ENCODE results near the gene CAPN11. TPM values are rescaled to one million over a fixed set of nuclear protein-coding genes. Genes with fewer than 3 reads are reported as not detected.
"Not testable (repeated sequence)": the region's sequence is repeated elsewhere in the genome, so short reads cannot be mapped to it uniquely, and the experiment has no call there.

CAPN11 gene
- total RNA-seq, 2 experiments from 2014 or later = not detected

DNA sequence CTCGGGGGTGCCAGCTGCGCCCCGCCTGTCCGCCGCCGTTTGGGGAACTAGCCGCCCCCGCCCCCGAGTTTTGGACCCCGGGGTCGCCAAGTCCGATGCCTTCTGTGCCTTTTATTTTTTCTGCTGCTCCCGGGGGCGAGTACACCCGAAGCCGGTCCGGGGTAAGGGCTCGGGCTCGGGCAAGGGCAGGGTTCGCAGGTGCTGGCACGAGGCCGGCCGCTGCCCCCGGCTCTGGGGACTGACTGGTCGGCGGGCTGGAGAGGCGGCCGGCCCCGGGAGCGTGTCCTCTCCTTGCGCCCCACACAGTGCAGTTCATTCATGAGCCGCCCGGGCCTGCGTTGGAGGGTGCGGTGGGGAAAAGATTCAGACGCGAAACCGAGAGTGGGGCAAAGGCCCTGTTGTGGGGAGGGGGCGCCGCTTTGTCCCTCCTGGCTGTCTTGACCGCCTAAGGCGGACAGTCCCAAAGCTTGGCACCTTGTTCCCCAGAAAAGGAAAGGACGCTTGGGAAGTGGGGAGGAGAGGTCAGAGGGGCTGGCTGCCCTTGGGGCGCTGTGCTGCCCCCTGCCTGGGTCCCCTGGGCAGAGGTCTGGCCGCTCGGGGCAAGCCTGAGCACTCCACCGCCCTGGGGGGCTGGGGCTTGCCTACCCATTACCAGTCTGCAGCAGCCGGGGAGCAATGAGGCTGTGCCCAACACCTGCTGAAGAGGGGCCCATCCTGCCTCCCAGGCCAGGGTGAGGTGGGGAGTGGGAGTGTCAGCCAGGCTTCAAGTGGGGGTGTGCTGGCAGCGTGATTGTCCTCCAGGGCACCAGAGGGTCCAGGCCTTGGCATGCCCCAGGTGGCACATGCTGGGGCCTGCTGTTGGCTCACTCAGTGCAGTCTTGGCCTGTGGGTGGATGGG lies 30.4 kb upstream of the CAPN11 start:
- POLR2A ChIA-PET = interaction anchor here (0.5 kb wide), 1 partner anchor 1291 kb away, joined by 3 read pairs; no protein-coding TSS in a partner anchor
- CTCF ChIA-PET = no interaction called here

DNA sequence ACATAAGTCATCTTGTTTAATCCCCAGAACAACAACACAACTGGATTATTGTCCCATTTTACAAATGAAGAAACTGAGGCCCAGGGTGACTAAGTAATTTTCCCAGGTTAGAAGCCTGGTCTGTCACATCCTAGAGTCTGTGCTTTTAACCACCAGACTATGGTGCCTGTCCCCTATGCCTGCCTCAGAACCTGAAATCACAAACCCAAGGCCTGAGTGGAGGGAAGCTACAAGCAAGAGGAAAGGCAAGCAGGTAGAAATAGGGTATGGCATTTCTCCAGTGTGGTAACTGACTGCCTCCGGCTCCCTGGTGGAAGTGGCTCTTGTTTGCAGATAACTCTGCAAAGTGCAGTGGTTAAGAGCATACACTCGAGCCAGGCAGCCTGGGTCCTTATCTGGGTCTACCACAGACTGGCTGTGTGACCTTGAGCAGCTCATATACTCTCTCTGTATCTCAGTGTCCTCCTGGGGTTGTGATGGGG lies 28.7 kb upstream of the CAPN11 start:
- ChIA-PET CTCF (interaction anchor here (0.7 to 1.1 kb wide), 3 partner anchors 105 to 497 kb away, joined by 3 to 4 read pairs (median 3); partner anchors contain the start of gene VEGFA), POLR2A (no interaction called here)

DNA sequence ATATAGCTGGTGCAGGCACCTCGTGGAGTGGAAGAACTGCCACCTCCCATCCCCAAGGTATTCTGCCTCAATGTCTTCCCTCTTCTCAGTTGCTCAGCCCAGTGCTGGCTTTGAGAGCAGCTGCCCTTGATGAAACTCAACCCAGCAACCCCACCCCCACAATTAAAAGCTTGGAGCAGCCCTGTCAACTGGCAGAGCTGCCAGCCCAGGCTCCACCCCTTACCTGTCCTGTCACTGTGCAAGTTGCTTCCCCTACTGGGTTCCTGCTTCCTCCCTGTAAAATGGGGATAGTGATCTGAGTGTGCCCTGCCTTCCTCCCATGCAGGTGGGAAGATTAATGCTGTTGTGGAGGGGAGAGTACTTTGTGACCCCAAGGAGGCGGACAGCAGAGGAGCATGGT lies 26.7 kb upstream of the CAPN11 start:
- ChIA-PET POLR2A (interaction anchor here (0.5 kb wide), 1 partner anchor 748 kb away, joined by 4 read pairs; no protein-coding TSS in a partner anchor), CTCF (interaction anchor here (1.2 kb wide), 1 partner anchor 9 kb away, joined by 3 read pairs; no protein-coding TSS in a partner anchor)

DNA sequence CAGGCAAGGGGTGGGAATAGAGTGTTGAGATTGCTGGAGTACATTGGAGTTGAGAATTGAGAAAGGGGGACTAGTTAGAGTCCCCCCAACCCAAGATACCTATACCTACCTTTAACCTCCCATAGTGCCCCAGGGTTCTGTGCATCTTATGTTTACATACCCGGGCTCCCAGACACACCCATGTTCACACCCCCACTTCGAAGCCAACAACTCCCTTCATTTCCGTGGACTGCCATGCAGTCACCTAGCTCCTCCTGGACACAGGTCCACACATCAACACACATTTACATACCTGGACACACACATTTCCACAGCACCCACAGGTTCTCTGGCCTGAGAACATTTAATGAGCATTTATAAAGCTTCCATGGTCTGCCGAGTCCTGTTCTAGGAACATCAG lies 26.1 kb upstream of the CAPN11 start:
- ChIA-PET CTCF (no interaction called here), POLR2A (interaction anchor here (0.5 kb wide), 1 partner anchor 749 kb away, joined by 4 read pairs; no protein-coding TSS in a partner anchor)

DNA sequence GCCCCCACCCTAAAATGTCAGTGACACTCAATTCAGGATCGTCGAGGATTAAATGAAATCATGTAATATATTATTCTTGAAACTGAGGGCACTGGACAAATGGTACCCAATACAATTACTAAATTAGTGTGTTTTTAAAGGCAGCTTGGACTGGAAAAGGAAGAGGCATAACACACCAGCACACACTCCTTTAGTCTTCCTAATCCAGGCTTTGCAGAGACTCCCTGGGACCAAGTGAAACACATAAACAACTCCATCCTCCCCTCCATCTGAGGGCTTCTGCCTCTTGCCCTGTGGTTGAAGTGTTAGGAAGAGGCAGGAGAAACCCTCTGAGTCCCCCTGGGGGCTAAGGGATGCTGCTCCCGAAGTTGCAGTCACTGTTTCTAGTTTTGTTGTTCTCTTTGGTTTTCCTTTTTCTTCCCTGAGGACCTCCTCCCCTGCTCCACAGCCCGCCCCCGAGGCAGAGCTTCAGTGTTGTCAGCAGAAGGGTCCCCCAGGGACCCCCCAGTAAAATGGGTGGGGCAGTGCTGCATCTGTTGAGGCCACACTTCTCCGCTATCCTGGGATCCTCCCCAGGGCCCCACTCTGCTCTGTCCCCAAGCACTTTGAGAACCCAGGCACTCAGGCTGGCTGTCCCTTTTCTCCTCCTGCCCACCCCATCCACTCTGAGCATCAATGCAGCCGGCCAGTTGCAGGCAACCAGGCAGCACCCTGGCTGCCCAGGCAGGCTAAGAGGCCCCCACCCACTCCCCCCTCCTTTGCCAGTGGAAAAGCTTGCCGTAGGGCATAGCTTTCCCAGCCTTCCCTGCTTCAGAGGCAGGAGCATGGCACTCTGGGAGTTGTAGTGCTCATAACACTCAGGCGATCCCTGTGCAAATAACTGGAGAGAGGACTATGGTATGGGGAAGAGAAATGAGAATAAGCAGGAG lies 25.4 kb upstream of the CAPN11 start:
- ChIA-PET CTCF (no interaction called here), POLR2A (interaction anchor here (0.7 kb wide), 1 partner anchor 575 kb away, joined by 4 read pairs; no protein-coding TSS in a partner anchor)

DNA sequence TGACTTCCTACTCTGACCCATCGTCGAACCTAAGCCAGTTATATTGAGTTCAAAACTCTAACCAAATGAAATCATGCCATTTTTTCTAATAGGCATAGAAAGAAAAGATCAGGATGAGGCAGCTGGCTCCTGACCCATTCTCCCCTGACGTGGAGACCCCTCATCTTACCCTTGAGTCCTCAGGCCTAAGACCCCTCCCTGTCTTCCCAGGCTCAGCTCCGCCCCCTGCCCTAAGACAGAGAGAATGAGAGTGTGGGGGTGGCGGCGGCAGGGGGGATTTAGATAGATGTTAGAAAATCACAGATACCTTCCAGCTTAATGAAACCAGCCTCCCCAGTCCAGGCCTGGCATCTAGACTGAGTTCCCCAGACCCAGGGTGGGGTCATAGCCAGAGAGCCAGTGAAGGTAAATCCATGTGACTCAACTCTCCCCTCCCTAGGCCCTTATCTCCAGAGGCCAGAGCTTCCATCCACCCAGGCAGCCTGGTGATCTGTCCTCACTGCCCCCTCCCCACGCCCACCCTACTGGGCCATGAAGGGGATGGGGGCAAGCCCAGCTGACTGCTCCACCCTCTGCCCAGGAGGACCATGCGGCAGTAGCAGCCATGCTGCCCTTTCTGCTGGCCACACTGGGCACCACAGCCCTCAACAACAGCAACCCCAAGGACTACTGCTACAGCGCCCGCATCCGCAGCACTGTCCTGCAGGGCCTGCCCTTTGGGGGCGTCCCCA lies 24.5 kb upstream of the CAPN11 start:
- CTCF ChIA-PET = interaction anchor here (1.4 kb wide), 1 partner anchor 11 kb away, joined by 3 read pairs; no protein-coding TSS in a partner anchor
- POLR2A ChIA-PET = interaction anchor here (0.7 kb wide), 1 partner anchor 575 kb away, joined by 4 read pairs; no protein-coding TSS in a partner anchor

DNA sequence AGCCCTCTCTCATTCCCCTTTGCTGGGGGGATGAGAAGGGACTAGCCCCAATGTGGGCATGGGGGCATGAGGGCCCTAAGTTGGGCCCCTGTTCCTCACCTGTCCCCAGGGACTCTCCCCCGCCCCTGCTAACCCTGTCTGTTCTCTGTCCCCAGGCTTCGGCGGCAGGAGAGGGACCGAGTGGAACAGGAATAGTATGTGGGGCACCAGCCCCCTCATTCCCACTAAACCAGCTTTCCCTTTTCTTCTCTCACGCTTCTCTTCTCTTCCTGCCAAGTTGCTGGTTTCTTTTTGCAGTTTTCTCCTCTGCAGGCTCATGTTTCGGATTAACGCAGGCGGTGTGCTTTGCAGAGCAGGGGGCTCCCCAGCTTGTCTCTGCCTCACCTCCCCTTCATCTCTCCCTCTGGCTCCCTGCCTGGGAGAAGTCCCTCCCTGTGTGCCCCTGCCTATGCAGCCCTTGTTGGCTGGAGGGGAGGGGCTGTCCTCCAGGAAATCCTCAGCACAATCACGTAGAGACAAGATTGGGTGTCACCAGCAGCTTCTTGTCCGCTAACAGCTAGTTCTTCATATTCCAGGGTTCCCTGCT lies 23.4 kb upstream of the CAPN11 start:
- ChIA-PET CTCF (interaction anchor here (0.6 to 1.4 kb wide), 2 partner anchors 9 to 102 kb away, joined by 3 read pairs; no protein-coding TSS in a partner anchor), POLR2A (no interaction called here)

DNA sequence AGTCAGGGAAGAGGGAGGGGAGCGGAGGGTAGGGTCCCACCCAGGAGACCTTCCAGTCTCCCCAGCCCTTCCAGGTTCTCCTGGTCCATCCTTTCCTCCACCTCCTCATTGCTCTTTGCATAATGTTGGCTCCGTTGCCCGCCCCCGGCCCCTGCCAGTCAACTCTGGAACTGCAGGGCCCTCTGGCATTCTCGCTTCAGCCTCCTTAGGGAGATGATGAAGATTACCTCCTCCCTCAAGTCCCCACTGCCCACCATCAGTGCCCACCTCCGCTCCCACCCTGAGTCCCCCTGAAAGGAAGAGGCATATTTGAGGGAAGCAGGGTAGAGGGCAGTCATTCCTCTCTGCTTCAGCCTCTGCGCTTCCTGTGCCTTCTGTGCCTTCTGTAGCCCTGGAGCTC lies 22.7 kb upstream of the CAPN11 start:
- ChIA-PET POLR2A (no interaction called here), CTCF (interaction anchor here (1.4 kb wide), 1 partner anchor 9 kb away, joined by 3 read pairs; no protein-coding TSS in a partner anchor)

DNA sequence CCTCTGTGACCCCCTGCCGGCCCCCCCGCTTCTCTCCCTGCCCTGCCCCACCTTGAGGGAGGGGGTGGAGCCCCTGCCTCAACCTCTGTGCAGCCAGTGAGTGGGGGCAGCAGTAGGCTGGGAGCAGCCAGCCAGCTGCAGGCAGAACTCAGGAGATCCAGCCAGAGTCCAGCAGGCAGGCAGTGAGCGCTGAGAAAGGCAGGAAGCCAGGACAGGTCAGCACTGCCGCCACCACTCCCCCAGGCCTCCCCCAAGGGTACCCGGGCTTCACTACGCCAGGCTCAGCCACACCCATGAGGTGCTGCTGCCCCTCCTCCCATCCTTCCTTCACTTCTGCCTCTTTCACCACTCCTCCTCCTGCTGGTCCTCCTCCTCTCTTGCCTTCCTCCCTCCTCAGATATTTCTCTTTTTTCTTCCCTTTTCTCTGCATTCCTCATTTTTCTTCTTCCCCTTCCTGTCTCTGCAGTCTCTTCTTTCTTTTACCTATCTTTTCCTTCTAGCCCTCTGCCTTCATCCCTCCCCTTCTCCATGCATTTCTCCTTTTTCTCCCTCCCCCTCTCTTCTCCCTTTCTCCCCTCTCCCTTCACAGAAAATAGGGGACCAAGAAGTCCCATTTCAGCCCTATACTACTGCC lies 19.8 kb upstream of the CAPN11 start:
- ChIA-PET POLR2A (no interaction called here), CTCF (no interaction called here)

DNA sequence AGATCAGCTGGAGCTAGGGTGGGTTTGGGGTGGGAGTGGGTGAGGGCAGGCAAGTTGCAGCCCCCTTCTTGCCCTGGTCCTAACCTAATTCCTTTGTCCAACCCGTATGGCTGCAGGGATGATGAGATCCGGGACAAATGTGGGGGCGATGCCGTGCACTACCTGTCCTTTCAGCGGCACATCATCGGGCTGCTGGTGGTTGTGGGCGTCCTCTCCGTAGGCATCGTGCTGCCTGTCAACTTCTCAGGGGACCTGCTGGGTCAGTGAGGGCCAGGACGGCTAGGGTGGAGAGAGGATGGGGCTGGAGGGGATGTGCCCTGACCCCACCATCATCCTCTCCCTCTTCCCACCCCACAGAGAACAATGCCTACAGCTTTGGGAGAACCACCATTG lies 19.3 kb upstream of the CAPN11 start:
- ChIA-PET POLR2A (no interaction called here), CTCF (interaction anchor here (0.6 kb wide), 1 partner anchor 17 kb away, joined by 3 read pairs; no protein-coding TSS in a partner anchor)

DNA sequence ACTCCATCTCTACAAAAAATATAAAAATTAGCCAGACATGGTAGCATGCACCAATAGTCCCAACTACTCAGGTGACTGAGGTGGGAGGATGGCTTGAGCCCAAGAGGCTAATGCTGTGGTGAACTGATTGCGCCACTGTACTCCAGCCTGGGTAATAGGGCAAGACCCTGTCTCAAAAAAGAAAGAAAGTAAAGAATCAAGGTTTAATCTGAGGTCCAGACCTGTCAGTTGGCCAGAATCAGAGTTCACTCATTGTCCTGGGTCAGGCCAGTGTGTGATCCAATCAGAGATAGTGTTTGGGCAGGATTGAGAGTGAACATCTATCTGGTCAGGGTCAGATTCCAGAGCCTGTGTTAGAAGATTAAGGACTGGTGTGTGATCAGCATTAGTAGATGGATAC lies 15.8 kb upstream of the CAPN11 start:
- ChIA-PET CTCF (no interaction called here), POLR2A (no interaction called here)

DNA sequence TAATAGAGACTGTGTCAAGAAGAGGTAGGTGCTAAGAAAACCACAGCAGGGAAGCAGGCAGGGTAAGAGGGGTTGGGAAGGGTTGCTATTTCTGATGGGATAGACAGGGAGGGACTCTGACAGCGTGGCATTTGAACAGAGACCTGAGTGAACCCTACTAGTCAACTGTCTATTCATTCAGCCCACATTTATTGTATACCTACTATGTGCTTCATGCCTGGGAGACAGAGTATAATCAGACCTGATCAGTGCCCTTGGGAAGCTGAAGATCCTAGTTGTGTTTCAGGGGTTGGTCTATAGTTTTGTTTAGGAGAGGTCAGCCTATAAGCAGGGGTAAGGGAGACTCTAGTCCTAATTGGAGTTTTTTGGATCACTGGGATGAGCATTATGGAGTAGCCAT lies 14.9 kb upstream of the CAPN11 start:
- POLR2A ChIA-PET = no interaction called here
- CTCF ChIA-PET = interaction anchor here (0.8 to 1.0 kb wide), 2 partner anchors 32 to 47 kb away, joined by 3 to 4 read pairs; no protein-coding TSS in a partner anchor

DNA sequence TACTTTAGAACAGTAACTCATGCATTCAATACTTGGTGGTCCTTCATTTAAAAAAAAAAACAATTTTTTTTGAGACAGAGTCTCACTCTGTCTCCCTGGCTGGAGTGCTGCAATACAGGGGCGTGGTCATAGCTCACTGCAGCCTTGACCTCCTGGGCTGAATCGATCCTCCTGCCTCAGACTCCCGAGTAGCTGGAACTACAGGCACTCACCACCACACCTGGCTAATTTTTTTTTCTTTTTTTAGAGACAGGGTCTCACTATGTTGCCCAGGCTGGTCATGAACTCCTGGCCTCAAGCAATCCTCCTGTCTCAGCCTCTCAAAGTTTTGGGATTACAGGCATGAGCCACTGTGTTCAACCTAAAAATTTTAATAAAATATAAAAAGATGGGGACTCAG lies 14.1 kb upstream of the CAPN11 start:
- CTCF ChIA-PET = interaction anchor here (1.3 kb wide), 1 partner anchor 9 kb away, joined by 3 read pairs; no protein-coding TSS in a partner anchor
- POLR2A ChIA-PET = not testable (repeated sequence)

DNA sequence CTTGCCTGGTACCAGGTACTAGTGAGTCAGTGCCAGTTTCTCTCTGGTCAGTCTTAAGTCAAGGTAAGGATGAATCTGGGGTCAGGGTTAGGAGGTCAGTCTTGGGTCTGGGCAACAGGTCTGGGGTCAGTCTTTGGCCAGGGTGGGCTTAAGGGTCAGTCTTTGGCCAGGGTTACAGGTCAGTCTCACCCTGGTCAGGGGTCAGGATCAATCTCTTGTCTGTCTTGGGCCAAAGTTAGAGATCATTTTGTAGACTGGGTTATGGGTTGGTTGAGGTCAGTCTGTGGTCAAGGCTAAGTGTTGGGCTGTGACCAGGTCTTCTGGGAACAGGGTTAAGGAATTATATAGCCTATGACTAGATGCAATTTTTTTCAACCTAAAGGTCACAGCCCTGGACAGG lies 12.8 kb upstream of the CAPN11 start:
- ChIA-PET POLR2A (no interaction called here), CTCF (no interaction called here)

DNA sequence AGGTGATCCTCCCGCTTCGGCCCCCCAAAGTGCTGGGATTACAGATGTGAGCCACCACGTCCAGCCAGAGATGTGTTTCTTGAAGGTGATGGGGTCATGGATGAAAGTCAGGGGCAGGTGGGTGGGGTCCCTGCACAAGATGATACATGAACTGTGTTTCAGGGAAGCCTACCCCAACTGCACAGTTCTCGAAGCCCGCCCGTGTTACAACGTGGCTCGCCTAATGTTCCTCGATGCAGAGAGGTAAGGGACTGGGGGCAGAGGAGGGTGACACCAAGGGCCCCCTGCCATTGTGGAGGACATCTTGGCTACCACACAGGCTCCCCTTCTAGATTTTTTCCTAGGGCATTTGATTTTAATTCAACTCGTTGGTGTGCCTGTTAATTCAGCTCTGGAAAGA lies 11.9 kb upstream of the CAPN11 start:
- CTCF ChIA-PET = no interaction called here
- POLR2A ChIA-PET = no interaction called here

DNA sequence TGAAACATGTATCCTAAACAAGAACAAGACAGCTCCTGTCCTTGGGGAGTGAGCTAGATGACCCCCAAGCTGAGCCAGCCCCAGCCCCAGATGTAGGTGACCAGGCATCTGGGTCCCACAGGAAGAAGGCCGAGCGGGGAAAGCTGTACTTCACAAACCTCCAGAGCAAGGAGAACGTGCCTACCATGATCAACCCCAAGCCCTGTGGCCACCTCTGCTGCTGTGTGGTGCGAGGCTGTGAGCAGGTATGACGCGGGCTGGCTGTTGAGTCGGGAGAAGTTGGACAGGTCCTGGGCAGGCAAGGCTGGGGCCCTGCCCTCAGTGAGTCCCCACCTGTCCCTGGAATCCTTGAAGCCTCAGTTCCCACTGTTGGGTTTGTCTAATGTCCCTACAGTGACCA lies 11.4 kb upstream of the CAPN11 start:
- CTCF ChIA-PET = no interaction called here

DNA sequence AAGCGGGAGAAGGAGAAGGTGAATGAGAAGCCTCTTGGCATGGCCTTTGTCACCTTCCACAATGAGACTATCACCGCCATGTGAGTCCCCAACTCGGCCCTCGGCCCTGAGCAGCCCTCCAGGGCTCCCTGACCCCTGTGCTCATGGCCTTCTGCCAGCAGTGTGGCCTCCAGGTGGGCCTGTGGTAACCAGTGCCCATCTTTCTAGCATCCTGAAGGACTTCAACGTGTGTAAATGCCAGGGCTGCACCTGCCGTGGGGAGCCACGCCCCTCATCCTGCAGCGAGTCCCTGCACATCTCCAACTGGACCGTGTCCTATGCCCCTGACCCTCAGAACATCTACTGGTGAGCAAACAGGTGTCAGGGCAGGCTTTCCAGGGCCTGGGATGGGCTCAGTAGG lies 10.3 kb upstream of the CAPN11 start:
- POLR2A ChIA-PET = no interaction called here
- CTCF ChIA-PET = interaction anchor here (4.0 kb wide), 1 partner anchor 51 kb away, joined by 16 read pairs; no protein-coding TSS in a partner anchor

More for the DNA sequence above, 11.4 kb upstream of the CAPN11 start:
- POLR2A ChIA-PET = no interaction called here

DNA sequence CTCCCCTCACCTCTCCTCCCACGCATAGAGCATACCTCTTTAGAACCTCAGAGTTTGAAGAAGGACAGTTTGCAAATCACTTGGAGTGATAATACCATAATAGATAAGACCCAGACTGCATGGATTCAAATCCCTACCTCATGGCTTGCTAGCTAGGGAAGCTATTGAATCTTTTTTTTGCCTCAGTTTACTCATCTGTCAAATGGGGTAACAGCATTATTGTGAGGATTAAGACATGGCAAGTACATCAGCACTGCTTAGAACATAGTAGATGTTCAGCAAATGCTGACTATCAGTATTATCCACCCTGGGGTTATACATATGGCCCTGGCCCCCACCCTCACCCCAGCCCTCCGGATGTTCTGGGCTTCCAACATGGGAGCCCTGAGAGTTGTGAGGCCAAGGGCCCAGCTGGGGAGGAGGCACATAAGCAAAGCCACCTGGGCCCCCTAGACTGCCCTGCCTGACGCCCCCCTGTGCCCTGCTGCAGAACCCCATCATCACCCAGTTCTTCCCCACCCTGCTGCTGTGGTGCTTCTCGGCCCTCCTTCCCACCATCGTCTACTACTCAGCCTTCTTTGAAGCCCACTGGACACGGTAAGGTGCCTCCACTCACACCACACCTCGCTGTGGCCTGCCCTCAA lies 9.1 kb upstream of the CAPN11 start:
- POLR2A ChIA-PET = no interaction called here
- CTCF ChIA-PET = interaction anchor here (4.0 kb wide), 1 partner anchor 53 kb away, joined by 16 read pairs; no protein-coding TSS in a partner anchor
